ENCODE data around the gene SLAMF8.

The SLAMF8 gene

GRCh38 chr1:159849626-159850366 lies 23.1 kb downstream of the SLAMF8 start:
- no peak for DNase-seq

GRCh38 chr1:159851407-159851806 lies 24.7 kb downstream of the SLAMF8 start:
- DNase-seq: no peak

GRCh38 chr1:159853417-159854115 lies 26.9 kb downstream of the SLAMF8 start:
- no peak for DNase-seq

GRCh38 chr1:159854116-159854692 lies 27.5 kb downstream of the SLAMF8 start:
- peak; percentile 35 to 49 for DNase-seq

- DNase-seq: peak; percentile 75 to 82
Measured at GRCh38 chr1:159854693-159855192, 28.1 kb downstream of the SLAMF8 start.

- no peak for DNase-seq
Measured at GRCh38 chr1:159855709-159856108, 29.0 kb downstream of the SLAMF8 start.

GRCh38 chr1:159856576-159856975 lies 29.9 kb downstream of the SLAMF8 start:
- DNase-seq: no peak

GRCh38 chr1:159857889-159858288 lies 31.2 kb downstream of the SLAMF8 start:
- no peak for DNase-seq

- no peak for DNase-seq
Measured at GRCh38 chr1:159859767-159860322, 33.2 kb downstream of the SLAMF8 start.

GRCh38 chr1:159860456-159860855 lies 33.8 kb downstream of the SLAMF8 start:
- DNase-seq: no peak

GRCh38 chr1:159861218-159861617 lies 34.5 kb downstream of the SLAMF8 start:
- no peak for DNase-seq

- no peak for DNase-seq
Measured at GRCh38 chr1:159862031-159862430, 35.4 kb downstream of the SLAMF8 start.

- DNase-seq: no peak
Measured at GRCh38 chr1:159862557-159862956, 35.9 kb downstream of the SLAMF8 start, which contains the start of gene VSIG8. Gene VSIG8 (minus strand): TSS chr1:159862657. CDS start chr1:159862521, 136 bp downstream.

GRCh38 chr1:159864262-159864661 lies 37.6 kb downstream of the SLAMF8 start:
- DNase-seq: no peak

- no peak for DNase-seq
Measured at GRCh38 chr1:159866066-159866465, 39.4 kb downstream of the SLAMF8 start.

- DNase-seq: no peak
Measured at GRCh38 chr1:159866905-159867663, 40.4 kb downstream of the SLAMF8 start.

- no peak for DNase-seq
Measured at GRCh38 chr1:159867664-159868026, 41.0 kb downstream of the SLAMF8 start.

GRCh38 chr1:159868766-159869165 lies 42.1 kb downstream of the SLAMF8 start:
- DNase-seq: no peak

GRCh38 chr1:159869173-159869572 lies 42.5 kb downstream of the SLAMF8 start:
- DNase-seq: peak in 1 of 2 donors; percentile 24

GRCh38 chr1:159869607-159870006 lies 42.9 kb downstream of the SLAMF8 start:
- no peak for DNase-seq

- DNase-seq: no peak
Measured at GRCh38 chr1:159870704-159871103, 44.0 kb downstream of the SLAMF8 start.

GRCh38 chr1:159872891-159873290 lies 46.2 kb downstream of the SLAMF8 start:
- no peak for DNase-seq

All from stimulated activated CD4-positive, alpha-beta T cell treated with anti-CD3 and anti-CD28 coated beads, Interleukin-2, amount 100 ng/mL, for 24 hours (primary cell).